Smooth muscle cell (in vitro differentiated cells): ENCODE results near the gene SEL1L3. TPM values are rescaled to one million over a fixed set of nuclear protein-coding genes. Genes with fewer than 3 reads are reported as not detected.

Experiments
- DNase-seq: peaks from one replicate; lab custom pipeline; 2025; ENCODE audit not compliant: unreplicated experiment; lab: John Stamatoyannopoulos, UW
- H2AFZ ChIP-seq: fragments of 200-600 bp; sonication (generic); 2 replicates; pipeline ENCODE4 v1.6.0; 2016; ENCODE audit warnings: antibody characterized with exemption, low read depth, mild to moderate bottlenecking
- H3F3A ChIP-seq: fragments of 200-600 bp; sonication (generic); 2 replicates; pipeline ENCODE4 v1.6.0; 2017; ENCODE audit warnings: antibody characterized with exemption, low read depth
- H3K27ac ChIP-seq: fragments of 200-600 bp; sonication (generic); 2 replicates; pipeline ENCODE4 v1.5.1; 2016; ENCODE audit warnings: low read depth, mild to moderate bottlenecking
- H3K27me3 ChIP-seq: fragments of 200-600 bp; sonication (generic); 2 replicates; pipeline ENCODE4 v1.6.1; 2016; ENCODE audit warnings: low read depth, mild to moderate bottlenecking
- H3K36me3 ChIP-seq: fragments of 200-600 bp; sonication (generic); 2 replicates; pipeline ENCODE4 v1.5.1; 2016; ENCODE audit warnings: low read depth
- H3K4me1 ChIP-seq: fragments of 200-600 bp; sonication (generic); 2 replicates; pipeline ENCODE4 v1.5.1; 2016; ENCODE audit warnings: low read depth
- H3K4me2 ChIP-seq: fragments of 200-600 bp; sonication (generic); 2 replicates; pipeline ENCODE4 v1.6.0; 2016; ENCODE audit warnings: mild to moderate bottlenecking
- H3K4me3 ChIP-seq: fragments of 200-600 bp; sonication (generic); 2 replicates; pipeline ENCODE4 v1.5.1; 2016; ENCODE audit warnings: mild to moderate bottlenecking
- H3K79me2 ChIP-seq: fragments of 200-600 bp; sonication (generic); 2 replicates; pipeline ENCODE4 v1.6.0; 2016; ENCODE audit warnings: low read depth, mild to moderate bottlenecking
- H3K9ac ChIP-seq: fragments of 200-600 bp; sonication (generic); 2 replicates; pipeline ENCODE4 v1.6.0; 2016; ENCODE audit warnings: low read depth
- H3K9me3 ChIP-seq: fragments of 200-600 bp; sonication (generic); replicated peaks from 2 replicates; pipeline ENCODE4 v1.5.1; 2016; ENCODE audit warnings: low read depth
- H4K20me1 ChIP-seq: fragments of 200-600 bp; sonication (generic); 2 replicates; pipeline ENCODE4 v1.6.0; 2016; ENCODE audit warnings: low read depth
- WGBS: methylation state at CpG from one replicate; pipeline ENCODE4 v1.1.7; 2016; ENCODE audit warnings: low lambda C conversion rate; 5-methylcytosine and 5-hydroxymethylcytosine counted together
- polyA plus RNA-seq: library from polyadenylated mRNA; unstranded; fragments of >200 nt; fragmentation: Nextera tagmentation; extraction: Ambion mirVana; gene quantifications from 2 replicates; pipeline ENCODE4 v1.2.1, GENCODE V29; 2016
- total RNA-seq: library from RNA; depleted of rRNA; stranded (reverse); fragments of >200 nt; gene quantifications from 2 replicates; pipeline ENCODE4 v1.2.3, GENCODE V29; 2014
- TF ChIP-seq, protein P1 (sequence below): fragments of 200-600 bp; sonication (generic); IDR thresholded peaks from 2 replicates; pipeline ENCODE4 v1.5.1; 2017; ENCODE audit warnings: borderline replicate concordance, mild to moderate bottlenecking, antibody characterized with exemption; ENCODE audit not compliant: insufficient read depth, poor library complexity, severe bottlenecking

SEL1L3 gene
- total and polyA plus RNA-seq, 2 experiments from 2014 or later = 9.3 to 14.0 TPM

DNA sequence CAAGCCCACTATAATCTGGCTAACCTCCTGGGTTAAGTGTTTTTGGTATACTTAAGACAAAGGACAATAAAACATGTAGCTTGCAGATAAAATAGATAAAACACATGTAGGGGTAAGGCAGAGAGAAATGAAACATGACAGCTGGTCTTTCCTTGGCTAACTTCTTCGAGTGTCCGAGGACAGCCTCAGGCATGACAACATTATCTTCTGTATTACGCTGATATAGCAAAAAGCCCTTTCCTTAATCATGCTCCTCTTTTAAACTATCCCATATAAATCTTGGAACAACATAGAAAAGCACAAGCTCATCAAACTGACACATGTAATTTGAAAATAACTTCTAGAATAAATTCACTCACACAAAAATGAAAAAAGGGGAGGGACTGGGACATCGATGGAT, 91.1 kb downstream of the SEL1L3 start:
- Histone ChIP-seq H3K9ac (no peak overlapping the region), H4K20me1 (no peaks in the 10 kb centered on the region), H3K4me1 (no peaks in the 10 kb centered on the region), H3K9me3 (no peaks in the 10 kb centered on the region), H3K27ac (no peak overlapping the region), H3F3A (no peaks in the 10 kb centered on the region), H3K79me2 (no peaks in the 10 kb centered on the region), H2AFZ (no peak overlapping the region), H3K27me3 (no peaks in the 10 kb centered on the region), H3K36me3 (no peaks in the 10 kb centered on the region), H3K4me2 (no peak overlapping the region), H3K4me3 (no peak overlapping the region)
- 83% methylated on average over 4 of the region's 4 CpGs for WGBS
- no peak for DNase-seq
- TF ChIP-seq, protein P1, sequence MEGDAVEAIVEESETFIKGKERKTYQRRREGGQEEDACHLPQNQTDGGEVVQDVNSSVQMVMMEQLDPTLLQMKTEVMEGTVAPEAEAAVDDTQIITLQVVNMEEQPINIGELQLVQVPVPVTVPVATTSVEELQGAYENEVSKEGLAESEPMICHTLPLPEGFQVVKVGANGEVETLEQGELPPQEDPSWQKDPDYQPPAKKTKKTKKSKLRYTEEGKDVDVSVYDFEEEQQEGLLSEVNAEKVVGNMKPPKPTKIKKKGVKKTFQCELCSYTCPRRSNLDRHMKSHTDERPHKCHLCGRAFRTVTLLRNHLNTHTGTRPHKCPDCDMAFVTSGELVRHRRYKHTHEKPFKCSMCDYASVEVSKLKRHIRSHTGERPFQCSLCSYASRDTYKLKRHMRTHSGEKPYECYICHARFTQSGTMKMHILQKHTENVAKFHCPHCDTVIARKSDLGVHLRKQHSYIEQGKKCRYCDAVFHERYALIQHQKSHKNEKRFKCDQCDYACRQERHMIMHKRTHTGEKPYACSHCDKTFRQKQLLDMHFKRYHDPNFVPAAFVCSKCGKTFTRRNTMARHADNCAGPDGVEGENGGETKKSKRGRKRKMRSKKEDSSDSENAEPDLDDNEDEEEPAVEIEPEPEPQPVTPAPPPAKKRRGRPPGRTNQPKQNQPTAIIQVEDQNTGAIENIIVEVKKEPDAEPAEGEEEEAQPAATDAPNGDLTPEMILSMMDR = no peak

- Histone ChIP-seq H3K36me3 (no peaks in the 10 kb centered on the region), H3F3A (no peaks in the 10 kb centered on the region), H3K79me2 (no peaks in the 10 kb centered on the region), H3K27ac (no peak overlapping the region), H3K4me1 (no peaks in the 10 kb centered on the region), H3K4me3 (no peak overlapping the region), H3K4me2 (no peak overlapping the region), H3K27me3 (no peaks in the 10 kb centered on the region), H3K9ac (no peak overlapping the region), H3K9me3 (no peaks in the 10 kb centered on the region), H2AFZ (no peak overlapping the region), H4K20me1 (no peaks in the 10 kb centered on the region)
- 61% methylated on average over 1 of the region's 1 CpG for WGBS
- DNase-seq = no peak
- TF ChIP-seq, protein P1 = no peak
These were observed 91.9 kb downstream of the SEL1L3 start for GRCh38 chr4:25770847-25771246.

DNA sequence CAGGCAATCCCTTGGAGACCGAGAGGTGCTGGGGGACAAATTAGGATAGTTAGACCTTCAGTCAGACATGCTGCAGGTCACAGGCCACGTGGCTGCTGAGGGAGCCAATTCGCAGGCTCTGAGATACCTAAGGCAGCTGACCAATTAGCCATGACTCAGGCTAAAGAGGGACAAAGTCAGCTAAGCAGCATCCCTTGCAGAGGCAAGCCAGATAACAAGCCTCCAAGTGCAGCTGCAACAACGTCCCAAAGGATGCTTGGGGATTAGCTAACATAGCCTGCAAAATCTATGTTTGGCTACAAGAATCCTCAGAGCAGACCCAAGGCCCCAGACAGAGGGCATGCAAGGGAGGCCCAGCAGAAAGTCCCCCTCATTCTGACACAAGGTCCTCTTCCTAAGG, 93.5 kb downstream of the SEL1L3 start:
- Histone ChIP-seq H3K27ac (peak overlapping the region; percentile 16), H4K20me1 (no peaks in the 10 kb centered on the region), H3K4me3 (no peak overlapping the region), H3K9ac (no peak overlapping the region), H3K36me3 (no peaks in the 10 kb centered on the region), H2AFZ (no peak overlapping the region), H3K9me3 (no peaks in the 10 kb centered on the region), H3F3A (no peaks in the 10 kb centered on the region), H3K4me2 (no peak overlapping the region), H3K27me3 (no peaks in the 10 kb centered on the region), H3K4me1 (no peaks in the 10 kb centered on the region), H3K79me2 (no peaks in the 10 kb centered on the region)
- TF ChIP-seq, protein P1 = no peak
- no peak for DNase-seq
- WGBS = 23% methylated on average over 4 of the region's 4 CpGs

GRCh38 chr4:25767877-25768725, 94.7 kb downstream of the SEL1L3 start:
- WGBS = 49% methylated on average over 8 of the region's 8 CpGs
- Histone ChIP-seq H3K27ac (no peak overlapping the region), H3K36me3 (no peaks in the 10 kb centered on the region), H3F3A (no peaks in the 10 kb centered on the region), H3K27me3 (no peaks in the 10 kb centered on the region), H2AFZ (no peak overlapping the region), H3K9me3 (no peaks in the 10 kb centered on the region), H3K9ac (no peak overlapping the region), H3K4me2 (no peak overlapping the region), H4K20me1 (no peaks in the 10 kb centered on the region), H3K4me1 (no peaks in the 10 kb centered on the region), H3K4me3 (no peak overlapping the region), H3K79me2 (no peaks in the 10 kb centered on the region)
- TF ChIP-seq, protein P1 = peak; percentile 88
- DNase-seq = no peak
